ENCODE measurements around the gene ZNF558.

- TF ChIP-seq EP300 (IDR thresholded peaks at IDR 0.05) (no peak), CTCF (IDR thresholded peaks at IDR 0.05) (no peak), POLR2AphosphoS5 (IDR thresholded peaks at IDR 0.05) (no peak)
These were observed 20.6 kb downstream of the ZNF558 start for GRCh38 chr19:8811315-8812172.

Measured in suprapubic skin (tissue), 4 donors.